GM19455 (cell line): ENCODE results near the gene TNFRSF8.
"Not testable (repeated sequence)": the region's sequence is repeated elsewhere in the genome, so short reads cannot be mapped to it uniquely, and the experiment has no call there.

Experiments used
- ATAC-seq: cut with Tn5 transposase; IDR thresholded peaks from one replicate; pipeline ENCODE4 v1.9.1; 2021; ENCODE audit not compliant: unreplicated experiment

The TNFRSF8 gene

DNA sequence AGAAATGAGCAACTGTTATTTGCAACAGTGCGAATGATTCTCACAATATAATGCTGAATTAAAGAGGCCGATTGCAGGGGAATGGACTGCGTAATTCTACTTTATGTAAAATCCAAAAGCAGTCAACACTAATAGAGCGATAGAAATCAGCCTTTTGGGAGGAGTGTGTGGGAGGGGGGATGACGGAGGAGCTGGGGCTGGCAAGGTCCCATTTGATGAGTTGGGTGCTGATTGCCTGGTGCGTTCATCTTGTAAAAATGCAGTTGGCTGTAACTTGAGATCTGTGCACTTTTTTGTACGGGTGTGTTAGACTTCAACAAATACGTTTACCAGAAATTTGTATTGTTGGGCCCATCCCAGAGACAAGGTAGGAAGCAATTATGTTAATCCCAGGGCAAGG lies 20.7 kb downstream of the TNFRSF8 start:
- ATAC-seq = no peak

DNA sequence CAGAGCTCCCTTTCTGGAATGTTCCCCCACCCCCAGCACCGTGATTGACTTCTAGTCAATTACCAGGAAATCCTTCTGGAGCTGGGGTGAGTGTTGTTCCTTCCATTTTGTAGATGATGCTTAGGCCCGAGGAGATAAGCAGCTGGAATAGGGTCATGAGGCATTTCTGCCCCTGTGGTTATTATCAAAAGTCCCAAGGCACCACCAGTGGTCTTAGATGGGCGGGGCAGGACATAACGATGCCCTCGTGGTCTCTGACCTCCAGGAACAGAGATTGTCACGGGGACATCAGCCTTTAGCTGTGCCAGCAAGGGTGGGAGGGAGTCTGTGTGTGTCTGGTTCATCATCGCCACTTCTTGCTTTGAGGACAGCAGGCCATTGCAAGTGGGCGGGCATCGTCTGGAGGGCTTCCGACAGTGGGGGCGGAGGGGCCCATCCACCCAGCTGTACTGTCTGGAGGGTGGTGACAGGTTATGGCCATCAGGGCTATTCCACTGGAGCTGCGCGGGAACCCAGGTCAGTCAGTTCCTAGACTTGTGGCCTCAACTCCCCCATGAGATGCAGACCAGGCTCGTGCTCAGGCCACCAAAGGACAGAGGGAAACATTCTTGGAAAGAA lies 22.6 kb downstream of the TNFRSF8 start:
- no peak for ATAC-seq

DNA sequence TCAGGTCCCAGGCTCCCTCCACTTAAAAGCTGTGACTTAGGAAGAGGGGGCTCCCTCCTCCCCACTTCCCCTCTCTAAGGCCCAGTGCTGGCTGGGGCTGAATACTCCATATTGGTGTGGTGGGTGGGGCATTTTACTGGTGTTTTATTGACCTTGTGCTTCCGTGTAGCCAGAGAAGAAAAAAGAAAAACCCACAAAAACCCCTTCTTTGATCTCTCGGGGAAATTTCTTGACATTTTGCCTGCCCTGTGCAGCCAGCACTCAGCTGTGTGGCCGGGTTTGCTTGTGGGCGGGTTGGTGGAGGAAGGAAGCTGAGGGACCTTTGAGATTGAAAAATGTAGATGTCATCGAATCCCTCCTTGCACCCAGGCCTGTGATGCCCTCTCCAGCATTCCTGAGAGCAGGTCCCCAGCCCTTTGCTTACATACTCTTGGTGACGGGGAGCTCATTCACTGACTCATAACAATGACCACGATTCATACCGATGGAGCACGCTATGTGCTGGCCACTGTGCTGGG lies 24.8 kb downstream of the TNFRSF8 start:
- ATAC-seq = no peak

GRCh38 chr1:12088607-12089006 lies 25.5 kb downstream of the TNFRSF8 start:
- no peak for ATAC-seq

DNA sequence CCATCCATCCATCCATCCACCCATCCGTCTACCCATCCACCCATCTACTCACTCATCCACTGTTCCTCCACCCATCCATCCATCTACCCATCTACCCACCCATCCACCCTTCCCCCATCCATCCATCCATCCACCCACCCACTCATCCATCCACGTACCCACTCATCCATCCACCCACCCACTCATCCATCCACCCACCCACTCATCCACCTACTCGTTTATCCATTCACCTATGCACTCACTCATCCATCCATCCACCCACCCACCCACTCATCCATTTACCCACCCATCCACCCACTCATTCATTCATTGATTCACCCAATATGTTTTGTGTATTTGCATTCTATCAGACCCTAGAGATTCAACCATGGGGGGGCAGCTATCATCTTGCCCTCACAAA lies 27.2 kb downstream of the TNFRSF8 start:
- no peak for ATAC-seq

DNA sequence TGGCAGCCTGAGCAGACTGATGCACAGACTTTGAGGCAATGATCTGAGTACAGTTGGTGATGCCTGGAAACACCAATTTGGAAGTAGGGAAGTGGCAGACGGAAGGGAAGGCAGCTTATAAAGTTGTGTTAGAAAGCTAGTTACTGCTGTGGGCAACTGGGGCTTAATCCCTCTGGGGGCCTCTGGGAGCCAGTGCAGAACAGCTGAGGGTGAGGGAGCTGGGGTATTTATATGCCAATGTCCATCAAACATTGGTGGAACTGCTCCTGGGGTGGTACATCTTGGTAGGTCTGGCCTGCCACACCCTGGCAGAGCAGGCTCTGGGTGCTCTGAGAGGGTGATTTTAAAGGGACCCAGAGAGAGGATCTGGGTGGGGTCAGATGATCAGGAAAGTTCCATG lies 28.1 kb downstream of the TNFRSF8 start:
- ATAC-seq = no peak

DNA sequence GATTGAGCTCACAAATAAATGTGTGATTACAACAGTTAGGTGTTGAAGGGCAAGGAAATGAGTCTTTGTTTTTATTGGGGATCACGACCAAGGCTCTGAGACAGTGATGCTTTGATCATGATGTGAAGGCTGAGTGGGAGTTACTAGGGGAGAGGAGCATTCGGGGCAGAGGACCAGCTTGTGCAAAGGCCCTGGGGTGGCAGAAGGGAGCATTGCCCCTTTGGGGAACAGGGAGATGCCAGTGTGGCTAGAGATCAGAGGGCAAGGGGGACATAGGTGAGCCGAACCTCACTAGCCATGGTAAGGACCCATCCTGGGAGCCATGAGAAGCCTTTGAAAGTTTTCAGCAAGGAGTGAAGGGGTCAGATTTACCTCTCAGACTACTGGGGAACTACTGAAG lies 31.1 kb downstream of the TNFRSF8 start:
- no peak for ATAC-seq

DNA sequence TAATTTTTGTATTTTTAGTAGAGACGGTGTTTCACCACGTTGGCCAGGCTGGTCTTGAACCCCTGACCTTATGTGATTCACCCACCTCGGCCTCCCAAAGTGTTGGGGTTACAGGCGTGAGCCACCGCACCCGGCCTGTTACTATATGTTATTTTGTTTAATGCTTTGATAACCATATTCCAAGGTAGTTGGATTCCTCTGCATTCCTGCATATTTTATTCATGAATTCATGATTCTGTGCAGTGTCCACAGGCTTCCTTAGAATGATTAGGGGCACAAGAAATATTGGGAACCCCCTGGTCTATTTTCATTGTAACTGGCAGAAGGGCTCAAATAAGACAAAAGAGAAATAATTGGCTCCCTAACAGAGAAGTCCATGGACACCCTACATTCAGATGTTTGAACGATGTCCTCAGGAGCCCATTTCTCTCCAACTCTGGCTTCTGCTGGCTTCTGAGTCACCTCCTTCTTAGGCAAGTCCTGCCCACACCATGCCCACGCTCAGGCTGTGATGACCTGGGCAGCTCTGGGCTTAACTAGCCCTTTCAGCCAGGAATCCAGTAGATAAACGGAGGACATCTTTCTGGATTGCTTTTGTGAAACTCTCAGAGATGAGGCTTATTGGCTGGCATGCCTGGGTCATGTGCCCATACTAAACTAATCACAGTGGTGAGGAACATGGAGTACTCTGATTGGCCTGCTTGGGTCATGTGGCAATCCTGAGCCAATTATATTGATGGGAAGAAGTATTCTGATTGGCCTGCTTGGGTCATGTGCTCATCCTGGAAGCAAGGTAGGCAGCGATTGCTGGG lies 32.6 kb downstream of the TNFRSF8 start:
- no peak for ATAC-seq

- no peak for ATAC-seq
Measured at GRCh38 chr1:12096615-12097014, 33.5 kb downstream of the TNFRSF8 start.

DNA sequence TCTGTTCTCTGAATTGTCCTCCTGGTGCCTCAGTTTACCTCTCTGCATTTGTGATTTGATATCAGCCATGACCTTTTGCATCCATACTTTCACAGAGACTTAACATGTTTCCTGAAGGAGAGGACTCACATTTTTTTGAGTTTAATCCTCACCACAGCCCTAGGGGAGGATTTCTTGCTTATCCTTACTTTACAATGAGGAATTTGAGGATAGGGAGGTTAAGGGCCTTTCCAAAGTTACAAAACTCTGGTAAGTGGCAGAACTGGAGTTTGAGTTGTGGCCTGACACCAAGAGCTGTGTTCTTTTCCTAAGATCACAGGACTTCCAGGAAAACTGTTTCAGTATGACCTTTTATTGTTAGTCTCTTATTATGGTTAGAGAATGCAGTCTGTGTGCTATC lies 34.2 kb downstream of the TNFRSF8 start:
- ATAC-seq = no peak

DNA sequence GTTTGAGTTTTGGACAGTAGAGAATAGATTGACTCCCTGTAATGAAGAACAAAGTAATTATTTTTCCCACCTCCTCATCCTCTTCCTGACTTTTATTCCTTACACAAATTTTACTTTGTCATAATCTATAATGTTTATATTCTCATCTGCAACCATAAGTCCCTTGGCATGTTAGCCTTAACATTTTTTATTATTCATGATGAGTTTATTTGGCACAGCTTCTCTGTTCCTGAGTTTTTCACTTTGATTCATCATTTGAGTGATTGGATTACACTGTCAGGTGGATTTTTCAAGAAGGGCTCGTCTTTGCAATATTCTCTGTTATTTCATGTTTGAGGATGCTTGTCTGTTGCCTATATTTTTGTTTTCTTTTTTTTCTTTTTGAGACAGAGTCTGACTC lies 35.7 kb downstream of the TNFRSF8 start:
- ATAC-seq = no peak

- ATAC-seq = no peak
Measured at GRCh38 chr1:12099610-12100009, 36.5 kb downstream of the TNFRSF8 start.

GRCh38 chr1:12100071-12100470 lies 37.0 kb downstream of the TNFRSF8 start:
- no peak for ATAC-seq

GRCh38 chr1:12101120-12101519 lies 38.0 kb downstream of the TNFRSF8 start:
- ATAC-seq = not testable (repeated sequence)

- no peak for ATAC-seq
Measured at GRCh38 chr1:12102066-12102465, 39.0 kb downstream of the TNFRSF8 start.

- ATAC-seq = no peak
Measured at GRCh38 chr1:12104417-12104816, 41.3 kb downstream of the TNFRSF8 start.

DNA sequence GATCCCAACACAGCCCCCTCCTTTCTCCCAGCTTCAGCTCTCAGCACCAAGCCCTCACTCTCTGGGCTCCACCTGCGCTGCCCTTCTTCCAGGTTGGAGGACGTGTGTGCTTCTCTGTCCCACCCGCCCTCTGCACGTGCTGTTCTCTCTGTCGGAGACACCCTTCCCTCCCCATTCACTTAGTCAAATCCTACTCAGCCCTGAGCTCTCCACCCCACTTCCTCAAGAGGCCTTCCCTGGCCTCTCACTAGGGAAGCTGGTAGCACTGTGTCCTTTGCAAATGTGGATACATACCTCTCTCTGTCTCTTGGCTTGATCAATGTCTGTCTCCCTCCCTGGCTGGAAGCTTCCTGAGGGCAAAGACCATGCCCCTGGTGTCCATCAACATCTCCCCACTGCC lies 43.0 kb downstream of the TNFRSF8 start:
- ATAC-seq = no peak

- not testable (repeated sequence) for ATAC-seq
Measured at GRCh38 chr1:12106861-12107260, 43.8 kb downstream of the TNFRSF8 start.

- no peak for ATAC-seq
Measured at GRCh38 chr1:12107718-12108117, 44.6 kb downstream of the TNFRSF8 start.

- no peak for ATAC-seq
Measured at GRCh38 chr1:12109901-12110300, 46.8 kb downstream of the TNFRSF8 start.

DNA sequence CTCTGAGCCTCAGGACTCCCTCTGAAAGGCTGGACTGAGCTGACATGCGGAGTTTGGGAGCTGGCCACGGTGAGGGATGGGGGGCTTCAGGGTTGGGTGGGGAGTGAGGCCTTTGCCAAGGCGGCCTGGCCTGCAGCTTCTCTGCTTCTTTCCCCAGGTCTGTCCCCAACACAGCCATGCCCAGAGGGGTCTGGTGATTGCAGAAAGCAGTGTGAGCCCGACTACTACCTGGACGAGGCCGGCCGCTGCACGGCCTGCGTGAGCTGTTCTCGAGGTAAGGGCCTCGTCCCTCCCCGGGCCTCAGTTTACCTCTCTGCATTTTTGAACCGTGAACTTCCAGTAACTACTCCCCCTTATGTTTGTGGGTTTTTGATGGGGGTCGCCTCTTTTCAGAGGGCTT lies 48.6 kb downstream of the TNFRSF8 start:
- no peak for ATAC-seq

DNA sequence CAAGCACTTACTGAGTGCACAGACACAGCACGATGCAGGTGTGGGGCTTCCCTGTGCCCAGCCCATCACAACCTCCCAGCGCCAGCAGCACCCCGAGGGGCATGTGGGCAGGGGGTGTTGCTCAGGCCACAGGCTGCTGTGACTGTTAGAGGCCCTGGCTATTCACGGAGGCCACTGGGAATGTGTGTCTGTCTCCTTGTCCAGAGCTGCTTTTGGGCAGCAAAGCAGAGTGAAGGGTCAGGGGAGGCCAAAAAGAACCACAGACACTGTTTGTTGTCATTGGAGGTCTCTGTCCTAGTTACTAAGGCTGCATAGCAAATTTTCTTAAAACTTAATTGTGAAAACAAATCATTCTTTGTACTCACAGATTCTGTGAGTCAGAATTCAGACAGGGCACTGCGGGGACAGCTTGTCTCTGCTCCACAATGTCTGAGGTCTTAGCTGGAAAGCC lies 49.6 kb downstream of the TNFRSF8 start:
- no peak for ATAC-seq
